8988T (cell line): ENCODE data around the gene EDA.
"Not testable (repeated sequence)": the region's sequence is repeated elsewhere in the genome, so short reads cannot be mapped to it uniquely, and the experiment has no call there.

Experiments
- DNase-seq: peaks from one replicate; pipeline ENCODE4 v3.0.0; 2011

EDA gene

DNA sequence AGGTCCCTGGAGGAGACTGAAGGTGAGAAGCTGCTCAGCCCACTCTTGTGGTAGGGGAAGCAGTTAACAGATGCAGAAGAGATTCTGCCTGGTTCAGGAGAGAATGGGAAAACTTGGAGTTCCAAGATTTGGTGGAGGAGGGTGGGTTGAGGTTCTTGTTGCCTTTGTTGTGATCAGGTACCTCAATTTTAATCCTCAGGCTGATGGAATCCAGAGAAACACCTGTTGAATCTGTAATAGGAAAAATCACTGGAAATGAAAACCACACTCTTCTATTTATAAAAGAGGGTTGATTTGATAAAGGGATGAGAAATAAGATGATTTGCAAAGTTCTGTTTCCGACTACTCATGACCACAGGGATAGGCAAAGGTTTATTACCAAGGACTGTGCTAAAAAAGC lies 132.1 kb downstream of the EDA start:
- DNase-seq, result no peak

DNA sequence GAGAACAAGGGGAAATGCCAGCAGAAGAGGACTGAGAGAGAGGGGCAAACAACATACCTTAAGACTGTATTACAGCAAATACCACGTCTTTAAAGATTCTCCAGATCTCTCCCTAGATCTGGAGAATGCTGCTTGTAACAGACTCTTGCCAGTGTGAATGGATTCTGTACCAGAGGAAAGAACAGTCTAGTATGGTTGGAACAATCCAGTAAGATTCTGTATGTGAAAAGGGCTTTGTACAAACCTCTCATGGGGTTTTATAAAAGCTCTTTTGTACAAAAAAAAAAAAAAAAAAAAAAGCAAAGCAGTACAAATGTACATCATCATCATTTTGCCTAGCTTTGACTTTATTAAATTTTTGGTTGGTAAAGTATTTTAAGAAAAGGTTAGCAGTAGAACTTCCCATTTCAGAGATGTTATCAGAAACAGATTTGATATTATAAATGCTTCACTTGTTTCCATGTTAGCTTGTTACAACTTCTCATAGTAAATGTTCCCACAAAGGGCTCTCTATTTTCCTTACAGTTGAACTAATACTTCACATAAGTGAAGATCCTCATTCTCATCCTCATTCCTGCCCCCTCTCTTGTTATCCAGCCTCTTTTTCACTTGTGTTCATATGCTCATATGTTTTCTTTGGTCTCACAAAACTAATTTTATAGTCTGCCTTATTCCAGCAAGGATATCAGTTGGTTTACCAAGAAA lies 144.2 kb downstream of the EDA start:
- no peak for DNase-seq

GRCh38 chrX:69761633-69762032 lies 145.7 kb downstream of the EDA start:
- DNase-seq, result no peak

- DNase-seq, result no peak
Measured at GRCh38 chrX:69762340-69762739, 146.4 kb downstream of the EDA start.

GRCh38 chrX:69793260-69793935 lies 177.5 kb downstream of the EDA start:
- no peak for DNase-seq

GRCh38 chrX:69795702-69796101 lies 179.8 kb downstream of the EDA start:
- DNase-seq, result no peak

GRCh38 chrX:69807400-69807799 lies 191.5 kb downstream of the EDA start:
- DNase-seq, result no peak

- DNase-seq, result no peak
Measured at GRCh38 chrX:69808375-69808774, 192.5 kb downstream of the EDA start.

DNA sequence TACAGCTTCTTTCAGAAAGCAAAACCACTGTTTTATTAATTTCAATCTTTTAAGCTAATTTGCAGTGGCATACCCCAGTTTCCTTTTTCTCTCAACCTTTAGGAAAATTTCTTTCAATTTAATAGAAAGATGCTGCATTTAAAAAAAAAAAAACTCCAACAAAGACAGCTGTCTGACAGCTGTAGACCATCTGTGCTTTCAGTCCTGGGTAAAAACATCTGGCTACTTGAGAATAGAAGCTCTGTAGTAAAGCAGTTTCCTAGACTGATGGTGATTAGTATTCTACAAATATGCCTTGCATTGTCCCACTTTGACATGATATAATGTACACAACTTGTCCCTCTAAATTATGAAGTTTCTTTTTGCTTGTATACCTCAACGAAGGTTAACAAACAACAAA lies 197.8 kb downstream of the EDA start:
- DNase-seq, result no peak

DNA sequence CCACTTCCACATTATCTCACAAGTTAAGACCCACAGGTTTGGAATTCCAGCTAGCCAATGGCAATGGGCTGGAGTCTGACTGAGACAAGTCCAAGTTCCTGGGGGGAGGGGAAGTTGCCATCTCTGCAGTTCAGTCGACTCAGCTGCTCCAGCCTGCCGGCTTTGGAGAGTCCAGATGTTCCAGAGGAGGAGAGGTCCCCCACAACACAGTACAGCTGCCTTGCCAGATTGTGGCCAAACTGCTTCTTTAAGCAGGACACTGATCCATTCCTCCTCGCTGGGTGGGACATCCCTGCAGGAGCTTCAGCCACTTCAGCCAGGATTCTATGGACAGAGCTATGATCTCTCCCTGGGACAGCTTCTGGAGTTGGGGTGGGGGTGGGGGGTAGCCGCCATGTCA lies 199.2 kb downstream of the EDA start:
- DNase-seq, result no peak

DNA sequence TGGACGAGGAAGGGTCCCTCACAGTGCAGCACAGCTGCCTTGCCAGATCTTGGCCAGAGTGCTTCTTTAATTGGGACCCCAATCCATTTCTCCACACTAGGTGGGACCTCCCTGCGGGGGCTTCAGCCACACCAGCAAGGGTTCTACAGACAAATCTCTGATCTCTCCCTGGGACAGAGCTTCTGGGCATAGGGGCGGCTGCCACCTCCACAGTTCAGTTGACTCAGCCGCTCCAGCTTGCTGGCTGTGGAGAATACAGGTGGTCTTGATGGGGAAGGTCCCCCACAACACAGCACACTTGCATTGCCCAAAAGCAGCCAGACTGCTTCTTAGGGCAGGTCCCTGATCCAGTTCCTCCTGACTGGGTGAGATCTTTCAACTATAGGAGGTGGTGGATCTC lies 199.6 kb downstream of the EDA start:
- DNase-seq, result no peak

DNA sequence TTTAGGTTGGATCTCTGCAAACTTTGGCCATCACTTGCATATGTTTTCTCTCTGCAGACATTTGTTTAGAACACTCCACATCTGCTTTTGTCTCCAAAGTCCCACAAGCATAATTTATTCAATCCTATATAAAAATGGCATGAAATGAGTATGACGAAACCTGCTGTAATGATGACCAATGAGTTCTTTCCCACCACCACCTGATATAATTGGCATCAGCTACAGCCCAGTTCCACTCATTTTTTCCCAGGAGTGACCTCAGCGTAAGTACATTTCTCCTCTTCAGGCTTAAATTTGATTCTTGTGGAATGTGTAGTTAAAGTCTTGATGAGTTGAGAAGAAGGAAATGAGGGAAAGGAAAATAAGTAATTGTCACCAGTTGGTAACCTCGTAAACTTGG lies 228.7 kb downstream of the EDA start:
- no peak for DNase-seq

GRCh38 chrX:69859999-69860398 lies 244.1 kb downstream of the EDA start:
- DNase-seq, result not testable (repeated sequence)

DNA sequence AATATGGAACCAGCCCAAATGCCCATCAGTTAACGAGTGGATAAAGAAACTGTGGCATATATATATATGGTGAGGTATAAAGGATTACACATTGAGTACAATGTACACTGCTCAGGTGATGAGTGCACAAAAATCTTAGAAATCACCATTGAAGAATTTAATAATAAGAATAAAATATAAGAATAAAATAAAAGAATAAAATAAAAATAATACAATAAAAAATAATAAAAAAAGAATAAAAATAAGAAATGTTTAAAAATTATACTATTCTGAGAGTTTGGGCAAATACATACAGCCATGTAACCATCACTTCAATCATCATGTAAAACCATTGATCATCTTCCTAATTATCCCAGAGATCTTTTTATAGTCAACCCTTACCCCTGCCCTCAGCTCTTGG lies 260.3 kb downstream of the EDA start:
- no peak for DNase-seq

GRCh38 chrX:69884210-69884609 lies 268.3 kb downstream of the EDA start:
- no peak for DNase-seq

- no peak for DNase-seq
Measured at GRCh38 chrX:69896046-69896445, 280.1 kb downstream of the EDA start.

DNA sequence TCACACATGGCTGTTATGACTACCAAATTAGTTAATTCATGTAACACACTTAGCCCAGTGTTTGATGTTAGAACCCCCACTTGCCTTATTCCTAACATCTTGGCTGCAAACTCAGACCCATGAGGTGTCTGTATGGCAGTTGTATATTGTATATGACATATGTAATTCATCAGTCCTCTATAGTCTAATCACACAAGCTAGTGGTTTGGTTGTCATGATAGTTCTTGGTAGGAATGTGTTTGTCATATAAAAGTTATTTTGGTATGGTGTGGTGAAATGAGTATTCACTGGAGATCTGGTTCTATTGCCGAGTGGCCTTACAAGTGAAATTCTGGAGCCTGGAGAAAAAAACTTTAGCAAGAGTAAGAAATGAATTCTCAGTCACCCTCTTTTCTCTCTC lies 284.6 kb downstream of the EDA start:
- no peak for DNase-seq

- no peak for DNase-seq
Measured at GRCh38 chrX:69906447-69906846, 290.5 kb downstream of the EDA start.

GRCh38 chrX:69914781-69915180 lies 298.9 kb downstream of the EDA start:
- DNase-seq, result no peak

DNA sequence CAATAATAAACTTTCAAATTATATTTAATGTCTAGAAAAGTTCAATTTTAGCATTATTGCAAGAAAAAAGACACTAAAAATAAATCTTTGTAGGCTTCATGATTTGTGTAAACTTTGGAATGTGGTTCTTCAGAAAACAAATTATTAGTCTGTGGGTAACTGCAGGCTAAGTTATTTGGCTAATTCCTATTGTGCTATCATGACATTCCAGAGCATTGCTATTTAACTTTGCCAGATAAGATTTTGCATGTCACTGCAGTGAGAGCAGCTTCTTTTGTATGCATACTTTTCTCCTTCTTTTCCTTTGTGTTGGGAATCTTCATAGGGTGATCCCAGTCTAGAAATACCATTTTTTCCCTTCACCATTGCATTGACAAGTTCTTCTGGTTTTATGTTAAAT lies 303.8 kb downstream of the EDA start:
- no peak for DNase-seq

GRCh38 chrX:69932323-69932722 lies 316.4 kb downstream of the EDA start:
- DNase-seq, result no peak

DNA sequence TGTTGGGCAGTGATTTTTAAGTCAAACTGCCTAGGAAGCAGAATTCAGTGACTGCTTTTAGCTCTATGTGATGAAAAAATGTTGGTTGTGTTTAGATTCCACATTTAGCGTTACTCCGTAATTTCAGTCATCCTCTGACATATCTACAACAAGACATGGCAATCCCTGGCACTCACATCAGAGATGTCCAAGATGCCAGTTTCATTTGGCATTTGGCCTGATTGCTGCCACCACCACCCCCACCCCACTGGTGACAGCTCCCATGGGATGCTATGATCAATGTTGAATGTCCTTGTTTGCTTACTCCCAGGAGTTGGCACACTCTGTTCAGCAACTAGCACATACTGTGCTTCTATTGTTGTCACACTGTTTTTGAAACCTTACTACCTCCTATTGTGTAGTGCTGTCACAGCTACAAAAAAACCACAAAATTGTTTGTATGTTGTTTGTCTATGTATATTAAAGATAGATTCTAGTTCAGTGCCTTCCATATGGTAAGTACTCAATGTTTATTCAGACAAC lies 332.4 kb downstream of the EDA start:
- no peak for DNase-seq

DNA sequence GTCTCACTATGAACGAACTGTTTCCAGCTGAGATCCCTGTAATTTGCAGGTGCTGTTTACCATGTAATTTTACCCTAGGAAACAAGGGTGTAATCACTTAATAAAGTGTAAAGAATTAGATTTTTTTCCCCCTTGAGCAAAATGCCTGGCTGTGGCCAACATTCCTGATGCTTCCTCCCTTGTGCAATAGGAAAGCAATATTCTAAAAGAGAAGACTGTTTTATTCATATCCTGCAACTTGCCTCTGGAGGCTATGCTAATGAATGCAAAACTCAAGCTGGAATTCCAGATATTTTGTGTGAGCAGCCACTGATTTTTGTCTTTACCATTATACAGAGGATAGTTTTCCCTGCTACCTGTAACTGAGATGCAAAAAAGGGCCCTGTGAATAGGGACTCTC lies 335.8 kb downstream of the EDA start:
- DNase-seq, result no peak

DNA sequence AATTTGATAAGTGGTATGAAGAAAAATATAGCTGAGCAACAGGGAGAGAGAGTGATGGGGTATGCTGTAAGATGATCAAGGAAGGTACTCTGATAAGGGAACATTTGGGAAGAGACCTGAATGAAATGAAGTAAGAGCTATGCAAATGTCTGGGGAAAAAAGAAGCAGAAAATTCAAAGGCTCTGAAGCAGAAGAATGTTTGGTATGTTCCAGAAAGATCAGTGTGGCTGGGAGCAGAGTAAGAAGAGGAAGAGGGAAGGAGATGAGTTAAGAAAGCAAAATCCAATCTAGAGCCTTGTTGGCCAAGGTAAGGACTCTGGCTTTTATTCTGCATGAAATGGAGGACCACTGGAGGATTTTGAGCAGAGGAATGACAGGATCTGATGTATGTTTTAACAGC lies 343.8 kb downstream of the EDA start:
- no peak for DNase-seq
